ENCODE data around the gene RAB33B.
"Not testable (repeated sequence)": the region's sequence is repeated elsewhere in the genome, so short reads cannot be mapped to it uniquely, and the experiment has no call there.

The RAB33B gene

GRCh38 chr4:139464512-139464911 is 10.6 kb downstream of the RAB33B start:
- DNase-seq (ENCODE audit: low spot score) = not testable (repeated sequence)

DNA sequence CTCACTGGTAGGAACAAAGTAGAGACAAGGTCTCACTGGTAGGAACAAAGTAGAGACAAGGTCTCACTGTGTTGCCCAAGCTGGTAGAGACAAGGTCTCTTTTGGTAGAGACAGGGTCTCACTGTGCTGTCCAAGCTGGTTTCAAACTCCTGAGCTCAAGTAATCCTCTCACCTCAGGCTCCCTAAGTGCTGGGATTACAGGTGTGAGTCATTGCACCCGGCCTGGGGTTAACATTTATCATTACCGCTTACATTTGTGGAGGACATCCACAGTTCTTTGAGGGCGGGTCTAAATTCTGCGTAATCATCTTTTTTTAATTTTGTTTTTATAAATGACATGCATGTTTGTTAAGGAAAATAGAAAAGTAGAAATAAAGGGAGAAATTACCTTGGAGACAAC is 12.0 kb downstream of the RAB33B start:
- DNase-seq (ENCODE audit: low spot score) = no peak

GRCh38 chr4:139468756-139469155 is 14.8 kb downstream of the RAB33B start:
- not testable (repeated sequence) for DNase-seq (ENCODE audit: low spot score)

DNA sequence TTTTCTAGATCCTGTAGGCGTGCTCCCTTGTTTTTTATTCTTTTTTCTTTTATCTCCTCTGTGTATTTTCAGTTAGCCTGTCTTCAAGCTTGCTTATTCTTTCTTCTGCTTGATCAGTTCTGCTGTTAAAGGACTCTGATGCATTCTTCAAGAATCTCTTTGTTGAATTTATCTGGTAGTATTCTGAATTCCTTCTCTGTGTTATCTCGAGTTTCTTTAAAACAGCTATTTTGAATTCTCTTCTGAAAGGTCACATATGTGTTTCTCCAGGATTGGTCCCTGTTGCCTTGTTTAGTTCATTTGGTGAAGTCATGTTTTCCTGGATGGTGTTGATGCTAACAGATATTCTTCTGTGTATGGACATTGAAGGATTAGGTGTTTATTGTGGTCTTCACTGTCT is 15.3 kb downstream of the RAB33B start:
- DNase-seq (ENCODE audit: low spot score) = no peak

- DNase-seq (ENCODE audit: low spot score) = no peak
Measured at GRCh38 chr4:139469869-139470268, 15.9 kb downstream of the RAB33B start.

DNA sequence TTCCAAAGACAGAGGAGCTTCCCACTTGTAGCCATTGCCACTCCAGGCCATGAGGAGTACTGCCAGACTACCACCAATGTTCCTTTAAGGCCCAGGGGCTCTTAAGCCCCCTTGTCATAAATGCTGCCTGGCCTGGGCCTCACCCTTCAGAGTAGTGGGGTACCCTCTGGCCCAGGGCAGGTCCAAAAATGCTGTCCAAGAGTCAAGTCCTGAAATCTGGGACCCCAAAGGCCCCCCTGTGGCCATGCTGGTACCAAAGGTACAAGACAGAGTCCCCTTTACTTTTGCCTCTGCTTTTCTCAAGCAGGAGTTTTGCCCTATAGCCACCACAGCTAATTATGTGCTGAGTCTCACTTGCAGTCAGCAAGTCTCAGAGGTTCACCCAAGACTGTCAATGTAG is 16.4 kb downstream of the RAB33B start:
- DNase-seq (ENCODE audit: low spot score) = no peak

DNA sequence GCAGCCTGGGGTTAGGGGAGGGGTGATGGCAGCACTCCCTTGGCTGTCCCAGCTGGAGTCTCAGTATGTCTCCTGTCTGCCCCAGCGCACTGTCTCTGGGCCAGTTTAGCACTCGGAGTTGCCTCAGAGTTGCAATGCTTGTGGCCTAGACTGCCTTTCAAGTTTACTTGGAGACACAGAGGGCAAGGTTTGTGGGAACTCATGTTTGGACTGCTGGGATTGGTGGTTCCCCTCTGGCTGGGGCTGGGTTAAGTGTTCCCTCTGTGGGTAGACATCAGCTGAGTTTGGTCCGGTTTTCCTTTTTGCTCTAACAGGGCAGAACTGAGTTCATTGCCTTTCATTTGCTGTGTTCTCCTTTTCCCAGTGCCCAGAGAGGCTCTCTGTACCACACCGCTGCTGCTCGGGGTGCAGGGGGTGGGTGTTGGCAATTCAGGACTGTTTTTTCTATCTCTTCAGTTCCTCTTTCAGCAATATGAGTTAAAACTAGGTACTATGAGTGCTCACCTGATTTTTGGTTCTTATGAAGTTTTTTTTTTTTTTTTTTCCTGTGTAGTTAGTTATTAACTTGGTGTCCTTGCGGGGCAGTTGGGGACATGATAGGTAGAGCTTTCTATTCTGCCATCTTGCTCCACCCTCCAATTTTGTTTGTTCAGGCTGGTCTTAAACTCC is 17.2 kb downstream of the RAB33B start:
- DNase-seq (ENCODE audit: low spot score) = no peak

- DNase-seq (ENCODE audit: low spot score) = no peak
Measured at GRCh38 chr4:139472852-139473251, 18.9 kb downstream of the RAB33B start.

DNA sequence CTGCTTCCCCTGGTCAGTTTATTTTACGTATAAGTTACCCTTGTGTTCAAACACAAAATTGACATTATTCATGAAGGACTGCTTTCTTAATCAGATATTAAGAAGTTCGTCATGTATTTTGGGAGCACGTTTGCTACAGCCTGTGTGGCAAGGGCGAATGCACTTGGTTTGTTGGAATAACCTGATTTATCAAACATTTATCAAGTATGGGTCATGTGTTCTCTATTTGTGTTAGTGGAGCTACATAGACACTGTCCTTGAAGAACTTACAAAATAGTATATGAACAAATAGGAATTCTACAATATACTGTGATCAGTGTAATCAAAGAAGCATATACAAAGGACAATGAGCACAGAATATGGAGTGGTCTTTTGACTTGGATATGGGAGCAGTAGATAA is 22.4 kb downstream of the RAB33B start:
- DNase-seq (ENCODE audit: low spot score) = no peak

GRCh38 chr4:139481465-139481864 is 27.5 kb downstream of the RAB33B start:
- DNase-seq (ENCODE audit: low spot score) = no peak

DNA sequence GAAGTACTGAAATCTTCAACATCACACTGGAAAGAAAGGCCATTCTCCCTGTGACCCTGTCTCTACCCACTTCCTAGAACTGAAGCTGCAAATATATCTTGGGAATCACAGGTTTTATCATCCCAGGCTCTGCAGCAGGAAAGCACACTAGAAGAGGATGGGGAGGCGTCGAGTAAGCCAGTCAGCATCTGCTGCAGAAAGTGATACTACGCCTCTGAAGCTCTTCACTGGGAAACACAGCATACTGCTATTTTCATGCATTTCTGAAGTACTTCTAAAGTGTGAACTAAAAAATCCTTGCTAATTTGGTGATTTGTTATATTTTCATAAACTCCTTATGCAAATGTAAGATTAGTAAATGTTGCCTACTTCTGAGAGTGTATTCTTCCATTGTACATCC is 29.1 kb downstream of the RAB33B start:
- DNase-seq (ENCODE audit: low spot score) = no peak

DNA sequence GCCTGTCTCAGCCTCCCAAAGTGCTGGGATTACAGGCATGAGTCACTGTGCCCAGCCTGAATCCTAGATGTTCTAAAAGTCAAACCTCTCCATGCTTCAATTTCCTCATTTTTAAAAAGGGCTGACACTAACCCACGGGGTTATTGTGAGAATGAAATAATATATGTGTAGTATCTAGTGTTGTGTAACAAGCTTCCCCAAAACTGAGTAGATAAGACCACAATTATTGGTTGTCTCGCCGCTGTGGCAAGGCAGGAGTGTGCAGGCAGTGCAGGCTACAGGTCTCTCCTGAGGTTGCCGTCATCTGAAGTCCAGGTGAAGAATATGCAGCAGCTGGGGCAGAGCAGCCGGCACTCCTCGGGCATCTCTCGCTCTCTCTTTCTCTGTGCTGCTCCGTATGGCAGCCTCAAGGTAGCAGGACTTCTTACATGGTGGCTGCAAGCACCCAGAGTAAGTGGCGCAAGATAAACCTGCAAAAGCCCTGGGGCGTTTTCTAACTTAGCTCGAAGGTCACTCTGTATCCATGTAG is 30.9 kb downstream of the RAB33B start:
- DNase-seq (ENCODE audit: low spot score) = no peak

GRCh38 chr4:139488442-139488841 is 34.5 kb downstream of the RAB33B start:
- no peak for DNase-seq (ENCODE audit: low spot score)

DNA sequence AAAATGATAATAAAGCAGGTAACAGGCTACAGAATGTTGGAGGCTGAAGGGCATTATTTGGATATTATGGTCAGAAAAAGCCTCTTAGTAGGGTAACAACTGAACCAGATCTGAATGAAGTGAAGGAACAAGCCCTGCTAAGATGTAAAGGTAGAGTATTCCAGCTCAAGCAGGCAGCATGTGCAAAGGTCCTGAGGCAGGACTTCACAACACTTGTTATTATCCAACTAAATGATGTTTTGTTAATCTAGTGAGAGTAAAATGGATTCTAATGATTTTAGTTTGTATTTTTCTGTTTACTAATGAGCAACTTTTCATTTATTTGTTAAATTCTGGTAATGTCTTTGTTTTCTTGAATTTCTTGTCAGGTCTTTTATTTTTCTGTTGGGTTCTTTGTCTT is 35.7 kb downstream of the RAB33B start:
- no peak for DNase-seq (ENCODE audit: low spot score)

DNA sequence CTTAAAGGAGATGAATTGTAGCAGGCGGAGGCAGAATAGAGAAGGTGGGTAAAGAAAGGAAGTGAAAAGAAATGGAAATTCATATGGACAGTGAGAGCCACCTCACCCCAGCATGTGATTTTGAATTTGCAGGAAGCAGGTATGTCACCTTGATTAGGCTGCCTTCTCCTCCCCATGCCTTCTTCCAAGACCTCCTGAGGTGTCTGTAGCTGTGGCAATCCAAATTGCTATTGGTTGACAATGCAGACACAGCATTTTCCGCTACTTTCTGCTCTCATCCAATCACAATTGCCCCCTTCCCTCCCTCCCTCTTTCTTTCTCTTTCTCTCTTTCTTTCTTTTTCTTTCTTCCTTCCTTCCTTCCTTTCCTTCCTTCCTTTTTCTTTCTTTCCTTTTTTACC is 38.5 kb downstream of the RAB33B start:
- no peak for DNase-seq (ENCODE audit: low spot score)

DNA sequence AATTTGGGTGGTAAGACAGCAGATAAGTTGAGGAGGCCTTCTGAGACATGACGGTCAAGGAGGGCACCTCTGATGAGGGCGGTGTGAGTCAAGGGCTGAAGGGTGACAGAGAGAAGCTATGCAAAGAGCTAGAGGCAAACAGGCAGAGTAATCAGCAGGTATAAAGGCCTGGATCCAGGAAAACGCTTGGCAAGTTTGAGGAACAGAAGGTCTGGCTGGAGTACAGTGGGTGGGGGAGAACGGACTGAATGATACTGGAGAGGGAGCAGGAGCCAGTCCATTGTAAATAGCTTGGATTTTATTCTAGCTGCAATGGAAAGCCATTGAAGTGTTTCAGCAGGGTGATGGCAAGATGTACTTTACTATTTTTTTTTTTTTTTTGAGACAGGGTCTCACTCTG is 39.3 kb downstream of the RAB33B start:
- no peak for DNase-seq (ENCODE audit: low spot score)

DNA sequence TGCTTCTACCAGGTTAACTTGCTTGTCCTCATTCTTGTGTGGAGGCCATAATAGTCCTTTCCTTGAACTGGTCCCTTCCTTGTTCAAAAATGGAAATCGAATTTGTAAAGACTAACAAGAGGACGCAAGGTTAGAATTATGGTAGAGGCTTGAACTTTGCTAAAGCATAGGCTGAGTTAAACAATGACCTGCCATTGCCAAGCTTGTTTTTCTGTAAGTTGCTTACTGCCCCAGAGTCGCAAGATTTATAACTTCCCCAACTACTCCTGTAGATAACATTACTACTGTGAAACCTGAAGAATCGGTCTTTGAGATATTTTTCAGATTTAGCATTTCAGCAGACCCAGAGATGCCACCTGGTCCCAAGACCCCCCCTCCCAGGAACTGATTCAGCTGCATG is 45.3 kb downstream of the RAB33B start:
- DNase-seq (ENCODE audit: low spot score) = no peak

DNA sequence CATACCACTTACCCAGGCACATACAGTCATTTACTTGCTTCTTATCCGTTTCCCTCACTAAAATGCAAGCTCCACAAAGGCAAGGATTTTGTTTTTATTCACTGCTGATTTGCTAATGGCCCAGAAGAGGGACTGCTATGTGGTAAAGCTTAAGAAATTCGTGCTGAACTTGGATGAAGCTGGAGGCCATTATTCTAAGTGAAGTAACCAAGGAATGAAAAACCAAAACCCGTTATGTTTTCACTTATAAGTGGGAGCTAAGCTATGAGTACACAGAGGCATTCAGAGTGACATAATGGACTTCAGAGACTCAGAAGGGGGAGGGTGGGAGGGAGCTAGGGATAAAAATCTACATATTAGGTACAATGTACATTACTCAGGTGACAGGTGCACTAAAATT is 47.2 kb downstream of the RAB33B start:
- no peak for DNase-seq (ENCODE audit: low spot score)

GRCh38 chr4:139501527-139501926 is 47.6 kb downstream of the RAB33B start:
- DNase-seq (ENCODE audit: low spot score) = no peak

DNA sequence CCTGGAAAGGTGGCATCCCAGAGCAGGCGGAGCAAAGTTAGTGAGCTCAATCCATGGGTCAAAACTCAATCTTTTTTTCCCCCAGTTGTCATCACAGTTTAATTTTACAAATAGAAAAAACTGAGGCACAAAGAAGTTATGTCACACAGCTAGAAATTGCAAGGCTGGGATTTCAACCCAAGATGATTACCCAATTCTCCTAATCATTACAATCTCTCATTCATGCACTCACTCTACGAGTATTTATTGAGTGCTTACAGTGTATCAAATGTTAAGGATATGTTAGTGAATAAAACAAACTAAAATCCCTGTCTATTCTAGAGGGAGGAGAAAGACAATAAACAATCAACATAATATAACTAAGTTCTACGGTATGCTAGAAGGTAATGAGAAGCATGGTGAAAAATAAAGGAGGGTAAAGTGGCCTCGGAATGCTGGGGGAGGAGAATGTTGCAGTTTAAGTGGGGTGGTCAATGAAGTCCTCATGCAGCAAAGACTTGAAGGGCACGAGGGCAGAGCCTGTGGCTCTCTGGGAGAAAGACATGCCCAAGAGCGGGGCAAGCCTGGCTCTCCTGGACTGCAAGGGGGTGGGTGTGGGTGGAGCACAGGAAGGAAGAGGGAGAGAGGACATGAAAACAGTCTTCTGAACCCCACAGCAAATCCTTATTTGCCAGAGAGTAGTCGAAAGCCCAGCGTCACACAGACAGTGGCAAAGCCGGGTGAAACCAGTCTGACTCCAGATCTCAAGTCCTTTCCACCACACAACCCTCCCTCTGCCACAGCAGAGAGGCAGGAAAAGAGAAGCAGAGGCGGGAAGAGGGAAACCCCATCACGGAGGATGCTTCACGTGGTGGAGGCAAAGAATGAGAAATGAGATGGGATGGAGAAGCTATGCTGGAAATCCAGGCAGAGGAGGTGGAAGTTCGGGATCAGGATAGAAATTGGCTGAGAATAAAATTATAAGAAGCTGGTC is 48.3 kb downstream of the RAB33B start:
- DNase-seq (ENCODE audit: low spot score) = no peak

- DNase-seq (ENCODE audit: low spot score) = no peak
Measured at GRCh38 chr4:139503622-139504166, 49.8 kb downstream of the RAB33B start.

- DNase-seq (ENCODE audit: low spot score) = no peak
Measured at GRCh38 chr4:139506774-139507173, 52.9 kb downstream of the RAB33B start.

All from AG08395 (cell line).